GM23338 (cell line): Measurements from ENCODE around the gene PLCH2. TPM values are rescaled to one million over a fixed set of nuclear protein-coding genes. Genes with fewer than 3 reads are reported as not detected.

Experiments
- ATAC-seq: fragments of 200-7000 bp; cut with Tn5 transposase; 3 replicates; pipeline ENCODE4 v1.9.1; 2020
- DNase-seq: peaks from one replicate; pipeline ENCODE4 v3.0.0-alpha.2; 2015; ENCODE audit warnings: low spot score
- H2AFZ ChIP-seq: fragments of 200-600 bp; sonication (generic); 2 replicates; pipeline ENCODE4 v1.8.0; 2016; ENCODE audit warnings: antibody characterized with exemption, mild to moderate bottlenecking, moderate library complexity
- H3F3A ChIP-seq: fragments of 200-600 bp; sonication (generic); replicated peaks from 2 replicates; pipeline ENCODE4 v1.8.0; 2017; ENCODE audit warnings: antibody characterized with exemption, mixed run types, low read depth
- H3K27ac ChIP-seq: fragments of 200-600 bp; sonication (generic); 2 replicates; pipeline ENCODE4 v1.6.1; 2016; ENCODE audit warnings: low read depth
- H3K27me3 ChIP-seq: fragments of 200-600 bp; sonication (generic); 2 replicates; pipeline ENCODE4 v1.8.0; 2016; ENCODE audit warnings: mild to moderate bottlenecking, mixed run types, moderate library complexity; ENCODE audit not compliant: insufficient read depth
- H3K36me3 ChIP-seq: fragments of 200-600 bp; sonication (generic); 2 replicates; pipeline ENCODE4 v1.8.0; 2016; ENCODE audit warnings: mild to moderate bottlenecking; ENCODE audit not compliant: insufficient read depth
- H3K4me1 ChIP-seq: fragments of 200-600 bp; sonication (generic); 2 replicates; pipeline ENCODE4 v1.8.0; 2016; ENCODE audit warnings: mild to moderate bottlenecking, moderate library complexity; ENCODE audit not compliant: insufficient read depth
- H3K4me2 ChIP-seq: fragments of 200-600 bp; sonication (generic); 2 replicates; pipeline ENCODE4 v1.7.1; 2017; ENCODE audit warnings: mixed run types
- H3K4me3 ChIP-seq: fragments of 200-600 bp; sonication (generic); 2 replicates; pipeline ENCODE4 v1.6.1; 2016; ENCODE audit warnings: mixed run types
- H3K79me2 ChIP-seq: fragments of 200-600 bp; sonication (generic); replicated peaks from 2 replicates; pipeline ENCODE4 v1.8.0; 2017; ENCODE audit warnings: mild to moderate bottlenecking; ENCODE audit not compliant: insufficient read depth
- H3K9me2 ChIP-seq: fragments of 200-600 bp; sonication (generic); 2 replicates; pipeline ENCODE4 v1.8.0; 2017; ENCODE audit not compliant: insufficient read depth
- H4K20me1 ChIP-seq: fragments of 200-600 bp; sonication (generic); replicated peaks from 2 replicates; pipeline ENCODE4 v1.8.0; 2017; ENCODE audit warnings: mild to moderate bottlenecking; ENCODE audit not compliant: insufficient read depth
- H3K27ac Mint-ChIP-seq: 2 replicates; pipeline ENCODE4 v1.8.0; 2020; ENCODE audit warnings: inconsistent platforms, mild to moderate bottlenecking, moderate library complexity, mixed read lengths
- H3K27me3 Mint-ChIP-seq: 3 replicates; pipeline ENCODE4 v1.8.0; 2022; ENCODE audit warnings: low read depth, mild to moderate bottlenecking, moderate library complexity, mixed read lengths, inconsistent platforms; ENCODE audit not compliant: insufficient read depth, poor library complexity
- H3K36me3 Mint-ChIP-seq: 3 replicates; pipeline ENCODE4 v1.8.0; 2021; ENCODE audit warnings: low read depth, mild to moderate bottlenecking, inconsistent platforms, moderate library complexity, mixed read lengths
- H3K4me1 Mint-ChIP-seq: 3 replicates; pipeline ENCODE4 v1.8.0; 2020; ENCODE audit warnings: mild to moderate bottlenecking, inconsistent platforms, mixed read lengths
- H3K4me3 Mint-ChIP-seq: 3 replicates; pipeline ENCODE4 v1.8.0; 2021; ENCODE audit warnings: moderate library complexity, mild to moderate bottlenecking, inconsistent platforms, mixed read lengths
- H3K9me3 Mint-ChIP-seq: 3 replicates; pipeline ENCODE4 v1.8.0; 2020; ENCODE audit warnings: moderate library complexity, mild to moderate bottlenecking, inconsistent platforms, mixed read lengths
- CREB1 ChIP-seq: fragments of 250-450 bp; sonication (Bioruptor Pico); IDR thresholded peaks from 2 replicates; pipeline ENCODE4 v1.5.0; 2020; ENCODE audit warnings: low read depth, mild to moderate bottlenecking, moderate library complexity
- ETS1 ChIP-seq: IDR thresholded peaks from 2 replicates; pipeline ENCODE4 v1.6.1; 2016; ENCODE audit warnings: antibody characterized with exemption
- EZH2 ChIP-seq: fragments of 200-600 bp; sonication (generic); IDR thresholded peaks from one replicate; pipeline ENCODE4 v1.8.0; 2017; ENCODE audit warnings: antibody characterized with exemption, mild to moderate bottlenecking, low read depth; ENCODE audit not compliant: unreplicated experiment
- EZH2phosphoT487 ChIP-seq: fragments of 200-600 bp; sonication (generic); IDR thresholded peaks from one replicate; pipeline ENCODE4 v1.8.1; 2018; ENCODE audit warnings: antibody characterized with exemption; ENCODE audit not compliant: unreplicated experiment
- JUNB ChIP-seq: IDR thresholded peaks from one replicate; pipeline ENCODE4 v1.6.1; 2016; ENCODE audit warnings: antibody characterized with exemption; ENCODE audit not compliant: unreplicated experiment
- NANOG ChIP-seq: IDR thresholded peaks from 2 replicates; pipeline ENCODE4 v1.6.1; 2016; ENCODE audit warnings: antibody characterized with exemption, borderline replicate concordance
- POLR2AphosphoS5 ChIP-seq: IDR thresholded peaks from 2 replicates; pipeline ENCODE4 v1.6.1; 2016; ENCODE audit warnings: antibody characterized with exemption, low read depth
- REST ChIP-seq: IDR thresholded peaks from one replicate; pipeline ENCODE4 v1.6.1; 2018; ENCODE audit warnings: antibody characterized with exemption; ENCODE audit not compliant: unreplicated experiment
- STAT1 ChIP-seq: IDR thresholded peaks from one replicate; pipeline ENCODE4 v1.6.1; 2016; ENCODE audit warnings: antibody characterized with exemption; ENCODE audit not compliant: unreplicated experiment
- ZNF114 ChIP-seq: fragments of 250-450 bp; sonication (Bioruptor Pico); IDR thresholded peaks from 2 replicates; pipeline ENCODE4 v1.5.0; 2020; ENCODE audit warnings: mild to moderate bottlenecking, moderate library complexity
- polyA plus RNA-seq: library from polyadenylated mRNA; unstranded; fragments of >200 nt; fragmentation: Nextera tagmentation; extraction: Ambion mirVana; gene quantifications from 2 replicates; pipeline ENCODE4 v1.2.1, GENCODE V29; 2016
- total RNA-seq: library from RNA; depleted of rRNA; stranded (reverse); fragments of >200 nt; shearing (Covaris generic); gene quantifications from 2 replicates; pipeline ENCODE4 v1.2.3, GENCODE V29; 2014
- TF ChIP-seq, protein P1 (sequence below): fragments of 250-450 bp; sonication (Bioruptor Pico); IDR thresholded peaks from 2 replicates; pipeline ENCODE4 v1.5.0; 2020; ENCODE audit warnings: mild to moderate bottlenecking, moderate library complexity

PLCH2 gene
- total and polyA plus RNA-seq, 2 experiments from 2014 or later, result 0.31 TPM; not detected in 1

DNA sequence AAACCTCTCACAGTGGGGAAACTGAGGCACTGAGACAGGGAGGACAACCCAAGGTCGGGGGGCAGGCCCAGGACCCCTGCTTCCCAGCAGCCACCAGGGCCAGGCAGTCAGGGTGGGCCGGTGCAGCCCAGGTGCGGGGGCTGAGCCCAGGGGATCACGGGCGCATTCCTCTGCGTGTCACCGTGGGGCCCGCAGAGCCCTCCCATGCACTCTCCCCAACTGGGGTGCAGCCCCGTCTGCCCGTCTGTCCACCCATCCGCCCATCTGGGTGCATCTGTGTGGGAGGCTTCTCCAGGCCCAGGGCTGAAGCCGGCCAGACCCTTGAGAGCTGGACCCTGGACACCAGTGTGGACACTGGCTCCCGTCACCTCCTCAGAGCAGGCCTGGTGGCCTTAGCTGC is 2.9 kb upstream of the PLCH2 start:
- Histone ChIP-seq H3K27ac (no peak overlapping the region), H3K79me2 (no peaks in the 10 kb centered on the region), H2AFZ (no peak overlapping the region), H3K4me1 (no peaks in the 10 kb centered on the region), H3K4me3 (no peak overlapping the region), H3K36me3 (no peaks in the 10 kb centered on the region), H3K9me2 (no peaks in the 10 kb centered on the region), H3K27me3 (no peaks in the 10 kb centered on the region), H4K20me1 (no peaks in the 10 kb centered on the region), H3F3A (no peaks in the 10 kb centered on the region), H3K4me2 (no peak overlapping the region)
- DNase-seq, result no peak
- TF ChIP-seq CREB1 (CRISPR knock-in tag), result no peak
- TF ChIP-seq ZNF114 (CRISPR knock-in tag), result no peak
- TF ChIP-seq EZH2phosphoT487, result no peak
- no peak for TF ChIP-seq STAT1
- no peak for TF ChIP-seq NANOG
- TF ChIP-seq ETS1, result no peak
- TF ChIP-seq POLR2AphosphoS5, result no peak
- TF ChIP-seq JUNB, result no peak
- TF ChIP-seq, protein P1, sequence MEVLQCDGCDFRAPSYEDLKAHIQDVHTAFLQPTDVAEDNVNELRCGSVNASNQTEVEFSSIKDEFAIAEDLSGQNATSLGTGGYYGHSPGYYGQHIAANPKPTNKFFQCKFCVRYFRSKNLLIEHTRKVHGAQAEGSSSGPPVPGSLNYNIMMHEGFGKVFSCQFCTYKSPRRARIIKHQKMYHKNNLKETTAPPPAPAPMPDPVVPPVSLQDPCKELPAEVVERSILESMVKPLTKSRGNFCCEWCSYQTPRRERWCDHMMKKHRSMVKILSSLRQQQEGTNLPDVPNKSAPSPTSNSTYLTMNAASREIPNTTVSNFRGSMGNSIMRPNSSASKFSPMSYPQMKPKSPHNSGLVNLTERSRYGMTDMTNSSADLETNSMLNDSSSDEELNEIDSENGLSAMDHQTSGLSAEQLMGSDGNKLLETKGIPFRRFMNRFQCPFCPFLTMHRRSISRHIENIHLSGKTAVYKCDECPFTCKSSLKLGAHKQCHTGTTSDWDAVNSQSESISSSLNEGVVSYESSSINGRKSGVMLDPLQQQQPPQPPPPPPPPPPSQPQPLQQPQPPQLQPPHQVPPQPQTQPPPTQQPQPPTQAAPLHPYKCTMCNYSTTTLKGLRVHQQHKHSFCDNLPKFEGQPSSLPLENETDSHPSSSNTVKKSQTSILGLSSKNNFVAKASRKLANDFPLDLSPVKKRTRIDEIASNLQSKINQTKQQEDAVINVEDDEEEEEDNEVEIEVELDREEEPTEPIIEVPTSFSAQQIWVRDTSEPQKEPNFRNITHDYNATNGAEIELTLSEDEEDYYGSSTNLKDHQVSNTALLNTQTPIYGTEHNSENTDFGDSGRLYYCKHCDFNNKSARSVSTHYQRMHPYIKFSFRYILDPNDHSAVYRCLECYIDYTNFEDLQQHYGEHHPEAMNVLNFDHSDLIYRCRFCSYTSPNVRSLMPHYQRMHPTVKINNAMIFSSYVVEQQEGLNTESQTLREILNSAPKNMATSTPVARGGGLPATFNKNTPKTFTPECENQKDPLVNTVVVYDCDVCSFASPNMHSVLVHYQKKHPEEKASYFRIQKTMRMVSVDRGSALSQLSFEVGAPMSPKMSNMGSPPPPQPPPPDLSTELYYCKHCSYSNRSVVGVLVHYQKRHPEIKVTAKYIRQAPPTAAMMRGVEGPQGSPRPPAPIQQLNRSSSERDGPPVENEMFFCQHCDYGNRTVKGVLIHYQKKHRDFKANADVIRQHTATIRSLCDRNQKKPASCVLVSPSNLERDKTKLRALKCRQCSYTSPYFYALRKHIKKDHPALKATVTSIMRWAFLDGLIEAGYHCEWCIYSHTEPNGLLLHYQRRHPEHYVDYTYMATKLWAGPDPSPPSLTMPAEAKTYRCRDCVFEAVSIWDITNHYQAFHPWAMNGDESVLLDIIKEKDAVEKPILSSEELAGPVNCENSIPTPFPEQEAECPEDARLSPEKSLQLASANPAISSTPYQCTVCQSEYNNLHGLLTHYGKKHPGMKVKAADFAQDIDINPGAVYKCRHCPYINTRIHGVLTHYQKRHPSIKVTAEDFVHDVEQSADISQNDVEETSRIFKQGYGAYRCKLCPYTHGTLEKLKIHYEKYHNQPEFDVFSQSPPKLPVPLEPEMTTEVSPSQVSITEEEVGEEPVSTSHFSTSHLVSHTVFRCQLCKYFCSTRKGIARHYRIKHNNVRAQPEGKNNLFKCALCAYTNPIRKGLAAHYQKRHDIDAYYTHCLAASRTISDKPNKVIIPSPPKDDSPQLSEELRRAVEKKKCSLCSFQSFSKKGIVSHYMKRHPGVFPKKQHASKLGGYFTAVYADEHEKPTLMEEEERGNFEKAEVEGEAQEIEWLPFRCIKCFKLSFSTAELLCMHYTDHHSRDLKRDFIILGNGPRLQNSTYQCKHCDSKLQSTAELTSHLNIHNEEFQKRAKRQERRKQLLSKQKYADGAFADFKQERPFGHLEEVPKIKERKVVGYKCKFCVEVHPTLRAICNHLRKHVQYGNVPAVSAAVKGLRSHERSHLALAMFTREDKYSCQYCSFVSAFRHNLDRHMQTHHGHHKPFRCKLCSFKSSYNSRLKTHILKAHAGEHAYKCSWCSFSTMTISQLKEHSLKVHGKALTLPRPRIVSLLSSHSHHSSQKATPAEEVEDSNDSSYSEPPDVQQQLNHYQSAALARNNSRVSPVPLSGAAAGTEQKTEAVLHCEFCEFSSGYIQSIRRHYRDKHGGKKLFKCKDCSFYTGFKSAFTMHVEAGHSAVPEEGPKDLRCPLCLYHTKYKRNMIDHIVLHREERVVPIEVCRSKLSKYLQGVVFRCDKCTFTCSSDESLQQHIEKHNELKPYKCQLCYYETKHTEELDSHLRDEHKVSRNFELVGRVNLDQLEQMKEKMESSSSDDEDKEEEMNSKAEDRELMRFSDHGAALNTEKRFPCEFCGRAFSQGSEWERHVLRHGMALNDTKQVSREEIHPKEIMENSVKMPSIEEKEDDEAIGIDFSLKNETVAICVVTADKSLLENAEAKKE (CRISPR knock-in tag), result no peak
- no peak for TF ChIP-seq EZH2
- TF ChIP-seq REST, result no peak
- Mint-ChIP-seq H3K27ac (no peak overlapping the region), H3K27me3 (peaks cover 6% of the 10 kb centered on the region), H3K36me3 (no peaks in the 10 kb centered on the region), H3K4me1 (no peaks in the 10 kb centered on the region), H3K4me3 (no peak overlapping the region), H3K9me3 (no peaks in the 10 kb centered on the region)
- ATAC-seq, result no peak
